Neural cell (in vitro differentiated cells): ENCODE results near the gene ILDR2. TPM values are rescaled to one million over a fixed set of nuclear protein-coding genes. Genes with fewer than 3 reads are reported as not detected.

Source experiments
- H2AFZ ChIP-seq: fragments of 200-600, 300-800 bp; sonication (generic), shearing (Covaris generic); 2 replicates; pipeline ENCODE4 v1.6.0; 2014; ENCODE audit warnings: low read depth, mild to moderate bottlenecking, antibody characterized with exemption, low read length, moderate library complexity
- H3F3A ChIP-seq: fragments of 200-600 bp; shearing (Covaris generic); 2 replicates; pipeline ENCODE4 v1.6.1; 2016; ENCODE audit warnings: mild to moderate bottlenecking, moderate library complexity, mixed read lengths, antibody characterized with exemption, low read length; ENCODE audit not compliant: insufficient read depth, poor library complexity, severe bottlenecking
- H3K27ac ChIP-seq: fragments of 200-600, 300-800 bp; sonication (generic), shearing (Covaris generic); 2 replicates; pipeline ENCODE4 v1.5.1; 2014; ENCODE audit warnings: mild to moderate bottlenecking, low read length, moderate library complexity
- H3K27me3 ChIP-seq: fragments of 300-800, 200-600 bp; sonication (generic), shearing (Covaris generic); 2 replicates; pipeline ENCODE4 v1.6.0; 2014; ENCODE audit warnings: mild to moderate bottlenecking, low read depth, low read length, moderate library complexity; ENCODE audit not compliant: insufficient read depth
- H3K36me3 ChIP-seq: fragments of 300-800, 200-600 bp; sonication (generic), shearing (Covaris generic); 2 replicates; pipeline ENCODE4 v1.5.1; 2014; ENCODE audit warnings: mild to moderate bottlenecking, antibody characterized with exemption, low read length, moderate library complexity; ENCODE audit not compliant: insufficient read depth
- H3K4me2 ChIP-seq: fragments of 300-800, 200-600 bp; sonication (generic), shearing (Covaris generic); 2 replicates; pipeline ENCODE4 v1.6.0; 2014; ENCODE audit warnings: mild to moderate bottlenecking, low read length
- H3K4me3 ChIP-seq: fragments of 300-800, 200-600 bp; sonication (generic), shearing (Covaris generic); 2 replicates; pipeline ENCODE4 v1.5.1; 2014; ENCODE audit warnings: mild to moderate bottlenecking, low read length, moderate library complexity
- H3K79me2 ChIP-seq: fragments of 200-600 bp; shearing (Covaris generic); replicated peaks from 2 replicates; pipeline ENCODE4 v1.6.0; 2014; ENCODE audit warnings: mild to moderate bottlenecking, low read length, moderate library complexity; ENCODE audit not compliant: insufficient read depth
- H3K9ac ChIP-seq: fragments of 300-800, 200-600 bp; sonication (generic), shearing (Covaris generic); 2 replicates; pipeline ENCODE4 v1.6.1; 2016; ENCODE audit warnings: mild to moderate bottlenecking, low read length, mixed read lengths
- H3K9me2 ChIP-seq: fragments of 200-600 bp; shearing (Covaris generic); 2 replicates; pipeline ENCODE4 v1.6.1; 2016; ENCODE audit warnings: mild to moderate bottlenecking, low read length, mixed read lengths; ENCODE audit not compliant: insufficient read depth
- H3K9me3 ChIP-seq: fragments of 200-600, 300-800 bp; sonication (generic), shearing (Covaris generic); 2 replicates; pipeline ENCODE4 v1.6.1; 2016; ENCODE audit warnings: mild to moderate bottlenecking, mixed run types, low read length, moderate library complexity, mixed read lengths
- H4K20me1 ChIP-seq: fragments of 200-600 bp; shearing (Covaris generic); 2 replicates; pipeline ENCODE4 v1.6.1; 2016; ENCODE audit warnings: mild to moderate bottlenecking, mixed run types; ENCODE audit not compliant: insufficient read depth
- CTCF ChIP-seq: fragments of 450-650 bp; IDR thresholded peaks from 2 replicates; pipeline ENCODE4 v1.5.1; 2014; ENCODE audit warnings: antibody characterized with exemption, mild to moderate bottlenecking, moderate library complexity; ENCODE audit not compliant: poor library complexity, severe bottlenecking
- EP300 ChIP-seq: fragments of 450-650 bp; conservative IDR thresholded peaks from 2 replicates; pipeline ENCODE4 v1.6.1; 2014; ENCODE audit warnings: antibody characterized with exemption, mild to moderate bottlenecking, moderate library complexity; ENCODE audit not compliant: poor library complexity, severe bottlenecking
- EZH2 ChIP-seq: fragments of 200-600, 300-800 bp; shearing (Covaris generic), sonication (generic); IDR thresholded peaks from 2 replicates; pipeline ENCODE4 v1.6.1; 2014; ENCODE audit warnings: antibody characterized with exemption, low read length, borderline replicate concordance, mild to moderate bottlenecking; ENCODE audit not compliant: insufficient read depth, poor library complexity, severe bottlenecking
- MXI1 ChIP-seq: fragments of 450-650 bp; conservative IDR thresholded peaks from 2 replicates; pipeline ENCODE4 v1.6.1; 2014; ENCODE audit warnings: antibody characterized with exemption, mild to moderate bottlenecking; ENCODE audit not compliant: poor library complexity, severe bottlenecking
- POLR2AphosphoS5 ChIP-seq: IDR thresholded peaks from 2 replicates; pipeline ENCODE4 v1.6.1; 2012
- RAD21 ChIP-seq: fragments of 450-650 bp; conservative IDR thresholded peaks from 2 replicates; pipeline ENCODE4 v1.6.1; 2014; ENCODE audit warnings: antibody characterized with exemption, mild to moderate bottlenecking, moderate library complexity
- REST ChIP-seq: IDR thresholded peaks from 2 replicates; pipeline ENCODE4 v1.6.1; 2012; ENCODE audit warnings: borderline replicate concordance
- SMC3 ChIP-seq: fragments of 450-650 bp; conservative IDR thresholded peaks from 2 replicates; pipeline ENCODE4 v1.6.1; 2014; ENCODE audit warnings: antibody characterized with exemption, mild to moderate bottlenecking, moderate library complexity; ENCODE audit not compliant: poor library complexity
- TAF1 ChIP-seq: IDR thresholded peaks from 2 replicates; pipeline ENCODE4 v1.6.1; 2012; ENCODE audit warnings: low read depth
- polyA plus RNA-seq: library from polyadenylated mRNA; depleted of rRNA; stranded (reverse); fragments of >200 nt; gene quantifications from 2 replicates; pipeline ENCODE4 v1.2.3, GENCODE V29; 2014

Gene ILDR2
- polyA plus RNA-seq, 1 donor from 2014 or later: 6.8 TPM

GRCh38 chr1:166939741-166940375, 35.5 kb downstream of the ILDR2 start:
- Histone ChIP-seq H3K4me3 (no peak overlapping the region), H3K4me2 (no peak overlapping the region), H3K9me3 (no peaks in the 10 kb centered on the region), H3K27ac (no peak overlapping the region), H3K79me2 (no peaks in the 10 kb centered on the region), H3K9ac (no peak overlapping the region), H3K27me3 (no peaks in the 10 kb centered on the region), H3K36me3 (no peaks in the 10 kb centered on the region), H4K20me1 (no peaks in the 10 kb centered on the region), H3K9me2 (no peaks in the 10 kb centered on the region), H3F3A (no peaks in the 10 kb centered on the region), H2AFZ (no peak overlapping the region)
- TF ChIP-seq RAD21 (no peak), TAF1 (no peak), REST (no peak), CTCF (no peak), SMC3 (no peak), MXI1 (no peak), EP300 (no peak), POLR2AphosphoS5 (no peak)

- Histone ChIP-seq H3K9me3 (no peaks in the 10 kb centered on the region), H4K20me1 (no peaks in the 10 kb centered on the region), H3K79me2 (no peaks in the 10 kb centered on the region), H3K4me2 (no peak overlapping the region), H3K4me3 (no peak overlapping the region), H3K9me2 (no peaks in the 10 kb centered on the region), H3K36me3 (no peaks in the 10 kb centered on the region), H2AFZ (no peak overlapping the region), H3K27ac (no peak overlapping the region), H3K9ac (no peak overlapping the region), H3K27me3 (no peaks in the 10 kb centered on the region), H3F3A (no peaks in the 10 kb centered on the region)
- TF ChIP-seq EP300 (no peak), POLR2AphosphoS5 (no peak), SMC3 (no peak), RAD21 (no peak), MXI1 (no peak), REST (no peak), CTCF (no peak), EZH2 (no peak), TAF1 (no peak)
These were observed 37.4 kb downstream of the ILDR2 start for GRCh38 chr1:166937962-166938361.
